IMR-90 (cell line): ENCODE data around the gene TSPEAR. TPM values are rescaled to one million over a fixed set of nuclear protein-coding genes. Genes with fewer than 3 reads are reported as not detected.

Experiments
- ATAC-seq: fragments of 200-7000 bp; cut with Tn5 transposase; 2 replicates; pipeline ENCODE4 v1.9.1; 2020; ENCODE audit warnings: low read depth, mild to moderate bottlenecking, moderate library complexity
- BruUV-seq: library from RNA; stranded (reverse); fragments of 400-500 nt; replicated peaks from 2 replicates; lab custom pipeline; 2021; lab: Mats Ljungman, UMichigan
- CTCF ChIA-PET: fragments of 300-600 bp; formaldehyde crosslinking; extraction: SDS; loops from one replicate; lab custom pipeline; 2021; ENCODE audit warnings: antibody characterized with exemption; lab: Yijun Ruan, JAX
- POLR2A ChIA-PET: fragments of 300-600 bp; sonication (Branson Sonifier 250); formaldehyde crosslinking; loops from one replicate; lab custom pipeline; 2022; ENCODE audit warnings: antibody characterized with exemption; ENCODE audit not compliant: unreplicated experiment; lab: Charles Lee
- DNase-seq: peaks from one replicate; pipeline ENCODE4 v3.0.0; 2013
- H2AFZ ChIP-seq: replicated peaks from 2 replicates; pipeline ENCODE3; 2013; ENCODE audit warnings: low read length, mild to moderate bottlenecking; ENCODE audit not compliant: poor library complexity
- H2AK5ac ChIP-seq: 2 replicates; pipeline ENCODE4 v1.6.1; 2013; ENCODE audit warnings: low read depth, low read length, inconsistent platforms
- H2AK9ac ChIP-seq: replicated peaks from 2 replicates; pipeline ENCODE3; 2013; ENCODE audit warnings: mild to moderate bottlenecking, low read depth, low read length, moderate library complexity; ENCODE audit not compliant: poor library complexity
- H2BK120ac ChIP-seq: 2 replicates; pipeline ENCODE4 v1.6.1; 2013; ENCODE audit warnings: low read depth, low read length, inconsistent platforms
- H2BK15ac ChIP-seq: 3 replicates; pipeline ENCODE4 v1.6.1; 2013; ENCODE audit warnings: low read depth, low read length, inconsistent platforms
- H2BK20ac ChIP-seq: 2 replicates; pipeline ENCODE4 v1.6.1; 2013; ENCODE audit warnings: low read depth, mild to moderate bottlenecking, inconsistent platforms, low read length, moderate library complexity
- H2BK5ac ChIP-seq: 2 replicates; pipeline ENCODE4 v1.6.1; 2013; ENCODE audit warnings: mild to moderate bottlenecking, low read depth, low read length, inconsistent platforms; ENCODE audit not compliant: poor library complexity, severe bottlenecking
- H3K14ac ChIP-seq: replicated peaks from 2 replicates; pipeline ENCODE4 v1.6.1; 2013; ENCODE audit warnings: low read depth, low read length, inconsistent platforms
- H3K18ac ChIP-seq: 2 replicates; pipeline ENCODE4 v1.6.1; 2013; ENCODE audit warnings: low read depth, low read length, control low read depth
- H3K23ac ChIP-seq: 2 replicates; pipeline ENCODE4 v1.6.1; 2013; ENCODE audit warnings: low read depth, low read length, inconsistent platforms
- H3K27ac ChIP-seq: 2 replicates; pipeline ENCODE4 v1.5.1; 2013; ENCODE audit warnings: mild to moderate bottlenecking, control low read depth, low read length; ENCODE audit not compliant: insufficient read depth
- H3K27me3 ChIP-seq: 2 replicates; pipeline ENCODE4 v1.6.1; 2013; ENCODE audit warnings: low read length; ENCODE audit not compliant: control insufficient read depth, insufficient read depth
- H3K36me3 ChIP-seq: 2 replicates; pipeline ENCODE4 v1.6.1; 2013; ENCODE audit warnings: low read length, mixed read lengths; ENCODE audit not compliant: control insufficient read depth, insufficient read depth
- H3K4ac ChIP-seq: 2 replicates; pipeline ENCODE4 v1.6.1; 2013; ENCODE audit warnings: low read depth, low read length, inconsistent platforms
- H3K4me1 ChIP-seq: 2 replicates; pipeline ENCODE4 v1.6.1; 2013; ENCODE audit warnings: low read length, mixed read lengths; ENCODE audit not compliant: control insufficient read depth, insufficient read depth
- H3K4me2 ChIP-seq: 2 replicates; pipeline ENCODE4 v1.6.1; 2013; ENCODE audit warnings: low read depth, mild to moderate bottlenecking, control low read depth, low read length, moderate library complexity
- H3K4me3 ChIP-seq: 2 replicates; pipeline ENCODE4 v1.5.1; 2013; ENCODE audit warnings: low read depth, mild to moderate bottlenecking, control low read depth, low read length, moderate library complexity; ENCODE audit not compliant: insufficient read depth
- H3K56ac ChIP-seq: 2 replicates; pipeline ENCODE4 v1.6.1; 2013; ENCODE audit warnings: low read length, inconsistent platforms; ENCODE audit not compliant: insufficient read depth; ENCODE audit errors: extremely low read depth
- H3K79me1 ChIP-seq, 2 experiments: 2 replicates each; pipeline ENCODE4 v1.6.1; 2013; ENCODE audit warnings: low read length in 2 of 2, inconsistent platforms in 1 of 2, low read depth in 1 of 2
- H3K9ac ChIP-seq: 2 replicates; pipeline ENCODE4 v1.6.1; 2013; ENCODE audit warnings: low read depth, low read length, control low read depth
- H3K9me1 ChIP-seq: 2 replicates; pipeline ENCODE4 v1.6.1; 2013; ENCODE audit warnings: low read length, inconsistent platforms; ENCODE audit not compliant: insufficient read depth
- H3K9me3 ChIP-seq: 2 replicates; pipeline ENCODE4 v1.6.1; 2013; ENCODE audit warnings: low read length; ENCODE audit not compliant: control insufficient read depth, insufficient read depth
- H4K20me1 ChIP-seq: 2 replicates; pipeline ENCODE4 v1.6.1; 2013; ENCODE audit warnings: low read length, inconsistent platforms; ENCODE audit not compliant: insufficient read depth
- H4K5ac ChIP-seq: 2 replicates; pipeline ENCODE4 v1.6.1; 2013; ENCODE audit warnings: mild to moderate bottlenecking, low read depth, low read length, control low read depth
- H4K8ac ChIP-seq, 2 experiments: 2 replicates each; pipeline ENCODE4 v1.6.1; 2013; ENCODE audit warnings: low read depth in 2 of 2, low read length in 2 of 2, control low read depth in 1 of 2, inconsistent platforms in 1 of 2
- H4K91ac ChIP-seq: 2 replicates; pipeline ENCODE4 v1.6.1; 2013; ENCODE audit warnings: low read depth, low read length, inconsistent platforms; ENCODE audit not compliant: insufficient read depth
- FOS ChIP-seq: fragments of 150-350 bp; IDR thresholded peaks from 2 replicates; pipeline ENCODE4 v1.6.1; 2016; ENCODE audit warnings: low read depth, low read length
- MAFK ChIP-seq: IDR thresholded peaks from 2 replicates; pipeline ENCODE4 v1.6.1; 2012; ENCODE audit warnings: low read depth, low read length, improper control_type of control experiment
- MAZ ChIP-seq: IDR thresholded peaks from 2 replicates; pipeline ENCODE4 v1.6.1; 2012; ENCODE audit warnings: low read depth, mild to moderate bottlenecking, low read length, improper control_type of control experiment, moderate library complexity, borderline replicate concordance
- MXI1 ChIP-seq: IDR thresholded peaks from 2 replicates; pipeline ENCODE4 v1.6.1; 2012; ENCODE audit warnings: low read depth, mild to moderate bottlenecking, low read length, moderate library complexity, borderline replicate concordance
- NFE2L2 ChIP-seq: fragments of 150-350 bp; IDR thresholded peaks from 2 replicates; pipeline ENCODE4 v1.6.1; 2016; ENCODE audit warnings: low read depth, mild to moderate bottlenecking, low read length
- POLR2A ChIP-seq: IDR thresholded peaks from 2 replicates; pipeline ENCODE4 v1.6.1; 2012; ENCODE audit warnings: mild to moderate bottlenecking, low read depth, low read length
- RAD21 ChIP-seq: IDR thresholded peaks from 2 replicates; pipeline ENCODE4 v1.6.1; 2012; ENCODE audit warnings: low read length, improper control_type of control experiment
- RCOR1 ChIP-seq: IDR thresholded peaks from 2 replicates; pipeline ENCODE4 v1.6.1; 2012; ENCODE audit warnings: mild to moderate bottlenecking, low read length, improper control_type of control experiment; ENCODE audit not compliant: insufficient replicate concordance
- RFX5 ChIP-seq: IDR thresholded peaks from 2 replicates; pipeline ENCODE4 v1.8.0; 2012; ENCODE audit warnings: low read depth, mild to moderate bottlenecking, low read length, moderate library complexity
- SMC3 ChIP-seq: fragments of 150-350 bp; IDR thresholded peaks from 2 replicates; pipeline ENCODE4 v1.6.1; 2016; ENCODE audit warnings: low read depth, mild to moderate bottlenecking, antibody characterized with exemption, low read length, moderate library complexity
- WGBS, 2 experiments: methylation state at CpG; one replicate each; pipeline versions ENCODE4 v1.1.5 to v1.1.7; 2013; ENCODE audit warnings: missing lambda C conversion rate in 2 of 2; ENCODE audit not compliant: insufficient read length in 1 of 2; ENCODE audit errors: extremely low coverage in 2 of 2; 5-methylcytosine and 5-hydroxymethylcytosine counted together
- dilution Hi-C: fragments of 300-500 bp; cut with HindIII; formaldehyde crosslinking; loops from one replicate; pipeline ENCODE4 v1.14.3; 2018; ENCODE audit warnings: low sequenced_read_pairs; ENCODE audit not compliant: unreplicated experiment
- in situ Hi-C: fragments of 300-500 bp; cut with MboI; formaldehyde crosslinking; loops from 3 replicates; pipeline ENCODE4 v1.14.3; 2019; ENCODE audit warnings: low sequenced_read_pairs, inconsistent platforms, mixed read lengths
- intact Hi-C: fragments of 100-400 bp; cut with micrococcal nuclease; formaldehyde crosslinking; loops from 2 replicates; pipeline ENCODE4 v1.10.0; 2022
- polyA plus RNA-seq, 3 experiments: library from polyadenylated mRNA; depleted of rRNA; stranded (reverse); fragments of >200 nt; gene quantifications; 2 replicates each; pipeline ENCODE4 v1.2.3, GENCODE V29; 2012; ENCODE audit warnings: low replicate concordance in 1 of 3
- total RNA-seq: library from RNA; depleted of rRNA; stranded (reverse); fragments of >200 nt; gene quantifications from 2 replicates; pipeline ENCODE4 v1.2.3, GENCODE V29; 2012
- TF ChIP-seq, protein P1 (sequence below): fragments of 150-350 bp; IDR thresholded peaks from 2 replicates; pipeline ENCODE4 v1.6.1; 2017; ENCODE audit warnings: mild to moderate bottlenecking, antibody characterized with exemption, low read length, low read depth
- TF ChIP-seq, protein P2 (sequence below): fragments of 150-350 bp; IDR thresholded peaks from 2 replicates; pipeline ENCODE4 v1.6.1; 2016; ENCODE audit warnings: low read depth, mild to moderate bottlenecking, low read length, moderate library complexity, borderline replicate concordance
- TF ChIP-seq, protein P3 (sequence below): conservative IDR thresholded peaks from 2 replicates; pipeline ENCODE4 v1.5.1; 2012; ENCODE audit warnings: mild to moderate bottlenecking, low read depth, low read length, improper control_type of control experiment

TSPEAR gene
- total and polyA plus RNA-seq, 2 of the 4 experiments (the other 2 are of a cell fraction), result not detected

DNA sequence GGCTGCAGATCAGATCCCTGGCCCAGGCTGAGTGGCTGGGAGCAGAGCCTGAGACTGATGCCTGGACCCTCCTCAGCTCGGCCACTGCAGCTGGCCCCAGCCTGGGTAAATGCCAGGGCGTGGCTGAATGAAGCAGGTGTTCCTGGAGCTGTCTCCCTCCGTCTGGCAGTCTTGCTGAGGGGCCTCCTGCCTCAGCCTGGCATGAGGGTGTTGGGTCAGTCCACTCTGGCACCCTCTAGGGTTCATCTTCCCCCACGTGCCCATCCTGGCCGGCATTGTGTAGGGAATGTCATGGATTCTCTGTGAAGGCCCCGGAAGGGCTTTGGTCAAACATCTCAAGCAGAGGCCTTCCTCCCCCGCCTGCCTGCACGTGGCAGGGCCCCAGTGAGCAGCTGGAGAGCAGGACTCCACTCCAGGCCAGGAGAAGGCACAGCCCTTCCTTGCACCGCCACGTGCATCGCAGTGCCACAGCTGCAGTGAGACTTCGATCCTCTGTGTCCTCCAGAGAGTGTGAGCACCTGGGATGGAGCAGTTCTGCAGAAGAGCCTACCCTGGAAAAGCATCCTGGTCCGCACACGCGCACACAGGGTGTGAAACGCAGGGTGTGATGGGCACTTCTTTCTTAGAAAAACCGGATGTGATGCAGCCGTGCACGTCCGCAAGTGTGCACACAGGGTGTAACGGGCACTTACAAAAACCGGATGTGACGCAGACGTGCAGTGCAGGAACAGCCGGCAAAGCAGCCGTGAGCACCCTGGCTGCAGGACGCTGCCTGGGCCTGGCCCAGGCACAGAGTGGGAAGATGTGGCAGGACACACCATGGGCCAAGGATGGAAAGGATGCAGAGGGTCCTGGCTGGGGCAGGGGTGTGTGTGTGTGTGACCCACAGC lies 142.5 kb downstream of the TSPEAR start:
- no peak overlapping the region for H2BK5ac ChIP-seq
- H2BK15ac ChIP-seq, result no peak overlapping the region
- no peak overlapping the region for H4K5ac ChIP-seq
- H3K4me1 ChIP-seq, result no peaks in the 10 kb centered on the region
- H3K4ac ChIP-seq, result no peak overlapping the region
- H3K9ac ChIP-seq, result no peak overlapping the region
- H4K20me1 ChIP-seq, result no peaks in the 10 kb centered on the region
- no peak overlapping the region for H3K18ac ChIP-seq
- no peaks in the 10 kb centered on the region for H3K36me3 ChIP-seq
- H3K27ac ChIP-seq, result no peak overlapping the region
- in situ Hi-C loops (no loop called here), intact Hi-C loops (no loop called here), dilution Hi-C loops (no loop called here)
- ATAC-seq, result no peak
- H3K9me3 ChIP-seq, result peaks cover 4% of the 10 kb centered on the region
- H3K9me1 ChIP-seq, result no peaks in the 10 kb centered on the region
- no peak overlapping the region for H3K23ac ChIP-seq
- no peak overlapping the region for H3K14ac ChIP-seq
- no peak overlapping the region for H2AK5ac ChIP-seq
- H3K27me3 ChIP-seq, result peaks cover 3% of the 10 kb centered on the region; the same call in 1 of the 2 replicates
- H4K8ac ChIP-seq, result no peak overlapping the region
- no peak overlapping the region for H4K91ac ChIP-seq
- no TSS peak for BruUV-seq
- no peak overlapping the region for H2AFZ ChIP-seq
- no peak overlapping the region for H3K4me2 ChIP-seq
- no peak overlapping the region for H2AK9ac ChIP-seq
- no peak overlapping the region for H3K56ac ChIP-seq
- no peak for DNase-seq
- WGBS, 2 experiments, result 68% methylated on average over 18 of the region's 27 CpGs; no CpG with 5 or more reads in 1 of the 2 experiments
- ChIA-PET POLR2A (no interaction called here), CTCF (no interaction called here)
- no peaks in the 10 kb centered on the region for H3K79me1 ChIP-seq
- no peak overlapping the region for H3K4me3 ChIP-seq
- TF ChIP-seq, protein P1, sequence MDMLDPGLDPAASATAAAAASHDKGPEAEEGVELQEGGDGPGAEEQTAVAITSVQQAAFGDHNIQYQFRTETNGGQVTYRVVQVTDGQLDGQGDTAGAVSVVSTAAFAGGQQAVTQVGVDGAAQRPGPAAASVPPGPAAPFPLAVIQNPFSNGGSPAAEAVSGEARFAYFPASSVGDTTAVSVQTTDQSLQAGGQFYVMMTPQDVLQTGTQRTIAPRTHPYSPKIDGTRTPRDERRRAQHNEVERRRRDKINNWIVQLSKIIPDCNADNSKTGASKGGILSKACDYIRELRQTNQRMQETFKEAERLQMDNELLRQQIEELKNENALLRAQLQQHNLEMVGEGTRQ, result no peak
- TF ChIP-seq NFE2L2, result no peak
- TF ChIP-seq, protein P2, sequence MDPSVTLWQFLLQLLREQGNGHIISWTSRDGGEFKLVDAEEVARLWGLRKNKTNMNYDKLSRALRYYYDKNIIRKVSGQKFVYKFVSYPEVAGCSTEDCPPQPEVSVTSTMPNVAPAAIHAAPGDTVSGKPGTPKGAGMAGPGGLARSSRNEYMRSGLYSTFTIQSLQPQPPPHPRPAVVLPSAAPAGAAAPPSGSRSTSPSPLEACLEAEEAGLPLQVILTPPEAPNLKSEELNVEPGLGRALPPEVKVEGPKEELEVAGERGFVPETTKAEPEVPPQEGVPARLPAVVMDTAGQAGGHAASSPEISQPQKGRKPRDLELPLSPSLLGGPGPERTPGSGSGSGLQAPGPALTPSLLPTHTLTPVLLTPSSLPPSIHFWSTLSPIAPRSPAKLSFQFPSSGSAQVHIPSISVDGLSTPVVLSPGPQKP, result no peak
- no peak for TF ChIP-seq SMC3
- no peak for TF ChIP-seq POLR2A
- TF ChIP-seq MAZ, result no peak
- no peak for TF ChIP-seq MXI1
- TF ChIP-seq, protein P3, sequence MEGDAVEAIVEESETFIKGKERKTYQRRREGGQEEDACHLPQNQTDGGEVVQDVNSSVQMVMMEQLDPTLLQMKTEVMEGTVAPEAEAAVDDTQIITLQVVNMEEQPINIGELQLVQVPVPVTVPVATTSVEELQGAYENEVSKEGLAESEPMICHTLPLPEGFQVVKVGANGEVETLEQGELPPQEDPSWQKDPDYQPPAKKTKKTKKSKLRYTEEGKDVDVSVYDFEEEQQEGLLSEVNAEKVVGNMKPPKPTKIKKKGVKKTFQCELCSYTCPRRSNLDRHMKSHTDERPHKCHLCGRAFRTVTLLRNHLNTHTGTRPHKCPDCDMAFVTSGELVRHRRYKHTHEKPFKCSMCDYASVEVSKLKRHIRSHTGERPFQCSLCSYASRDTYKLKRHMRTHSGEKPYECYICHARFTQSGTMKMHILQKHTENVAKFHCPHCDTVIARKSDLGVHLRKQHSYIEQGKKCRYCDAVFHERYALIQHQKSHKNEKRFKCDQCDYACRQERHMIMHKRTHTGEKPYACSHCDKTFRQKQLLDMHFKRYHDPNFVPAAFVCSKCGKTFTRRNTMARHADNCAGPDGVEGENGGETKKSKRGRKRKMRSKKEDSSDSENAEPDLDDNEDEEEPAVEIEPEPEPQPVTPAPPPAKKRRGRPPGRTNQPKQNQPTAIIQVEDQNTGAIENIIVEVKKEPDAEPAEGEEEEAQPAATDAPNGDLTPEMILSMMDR, result no peak
- no peak for TF ChIP-seq MAFK
- no peak for TF ChIP-seq RAD21
- no peak for TF ChIP-seq FOS
- no peak for TF ChIP-seq RFX5
- no peak for TF ChIP-seq RCOR1
- no peak overlapping the region for H2BK120ac ChIP-seq
- no peak overlapping the region for H2BK20ac ChIP-seq
